Measurements from ENCODE around the gene TRAM2. TPM values are rescaled to one million over a fixed set of nuclear protein-coding genes. Genes with fewer than 3 reads are reported as not detected.

Gene TRAM2
- total and polyA plus RNA-seq, 2 of the 8 experiments (the other 6 are each of a cell fraction or from before 2014, with no cell fraction given) = 9.0 to 21.4 TPM

- Histone ChIP-seq H3K36me3 (ENCODE audit: control insufficient read depth in 2 of 4, insufficient read depth in 4 of 4, low read length in 3 of 4) (peaks cover 0 to 5% (median 0%) of the 10 kb centered on the region in 4 experiments; a peak in 1 of 8 replicates), H3K23ac (ENCODE audit: insufficient read length) (no peak overlapping the region), H2BK20ac (ENCODE audit: low read length) (no peak overlapping the region), H3K4me3 (ENCODE audit: extremely low read depth in 1 of 4, insufficient read depth in 2 of 4, low read depth in 3 of 4, low read length in 4 of 4) (no peak overlapping the region), H3K4me1 (replicated peaks in 1 of 4; ENCODE audit: control insufficient read depth in 3 of 4, insufficient read depth in 4 of 4, low read length in 3 of 4) (peaks cover 0 to 2% (median 0%) of the 10 kb centered on the region in 4 experiments; a peak in 1 of 7 replicates), H2AK5ac (ENCODE audit: low read depth, low read length) (no peak overlapping the region), H3K14ac (ENCODE audit: insufficient read length) (no peak overlapping the region), H3K56ac (replicated peaks; ENCODE audit: insufficient read length, low read depth, low read length) (no peak overlapping the region), H3K79me1 (ENCODE audit: low read depth, low read length) (no peaks in the 10 kb centered on the region), H3K4ac (replicated peaks; ENCODE audit: insufficient read length, low read depth, low read length) (no peak overlapping the region), H3K79me2 (ENCODE audit: control insufficient read depth in 1 of 2, insufficient read depth in 2 of 2, low read length in 2 of 2) (no peaks in the 10 kb centered on the region), H2BK15ac (ENCODE audit: low read length) (no peak overlapping the region), H3K27me3 (replicated peaks in 1 of 4; ENCODE audit: control insufficient read depth in 3 of 4, extremely low read depth in 1 of 4, insufficient read depth in 3 of 4, low read length in 3 of 4) (no peaks in the 10 kb centered on the region), H2BK12ac (ENCODE audit: low read depth, low read length) (no peak overlapping the region), H4K20me1 (replicated peaks in 1 of 2; ENCODE audit: control insufficient read depth in 1 of 2, insufficient read depth in 2 of 2, low read length in 2 of 2) (no peaks in the 10 kb centered on the region), H3K23me2 (ENCODE audit: low read depth, low read length) (no peaks in the 10 kb centered on the region), H2AFZ (ENCODE audit: low read length) (no peak overlapping the region), H3K9ac (replicated peaks in 1 of 4; ENCODE audit: extremely low read depth in 1 of 4, low read depth in 3 of 4, low read length in 3 of 4) (no peak overlapping the region; a peak in 1 of 7 replicates), H4K5ac (ENCODE audit: insufficient read length, low read depth, low read length) (no peak overlapping the region), H3K4me2 (ENCODE audit: insufficient read depth in 1 of 2, low read depth in 2 of 2, low read length in 2 of 2) (no peak overlapping the region), H2BK5ac (ENCODE audit: low read depth, low read length) (no peak overlapping the region), H3K27ac (ENCODE audit: low read depth, low read length) (no peak overlapping the region), H4K8ac (ENCODE audit: extremely low read depth, insufficient read depth, low read length) (no peak overlapping the region), H4K91ac (replicated peaks; ENCODE audit: insufficient read length, low read length) (no peak overlapping the region), H2BK120ac (replicated peaks; ENCODE audit: low read depth, low read length) (no peak overlapping the region), H3K9me3 (ENCODE audit: insufficient read depth in 2 of 2, low read depth in 1 of 2, low read length in 1 of 2) (no peaks in the 10 kb centered on the region), H3K18ac (ENCODE audit: extremely low read depth, low read length) (no peak overlapping the region)
- peak in 1 of 2 experiments; percentile 46 for DNase-seq (ENCODE audit: low read depth in 1 of 2, low spot score in 2 of 2)
- no peak for TF ChIP-seq GABPA (IDR thresholded peaks at IDR 0.05; ENCODE audit: borderline replicate concordance, insufficient read depth, low read length)
- TF ChIP-seq CEBPB (IDR thresholded peaks at IDR 0.05; ENCODE audit: low read depth, low read length) = peak; percentile 81; the same call in 1 of the 2 replicates
- no peak for TF ChIP-seq TAF7 (optimal IDR thresholded peaks at IDR 0.05; ENCODE audit: borderline replicate concordance, low read depth, low read length)
- POLR2A ChIA-PET (ENCODE audit: partially characterized antibody) = interaction anchor here (1.5 kb wide), 2 partner anchors 11 to 78 kb away, joined by 5 read pairs; no protein-coding TSS in a partner anchor
- CTCF ChIA-PET (ENCODE audit: partially characterized antibody) = interaction anchor here (0.9 to 1.7 kb wide), 4 partner anchors 10 to 154 kb away, joined by 3 to 7 read pairs (median 3); no protein-coding TSS in a partner anchor
- no peak for FAIRE-seq
- WGBS, 2 experiments (ENCODE audit: extremely low coverage in 1 of 2, insufficient coverage in 1 of 2, insufficient read length in 1 of 2, insufficient replicate concordance in 2 of 2, low coverage in 1 of 2, low lambda C conversion rate in 2 of 2, missing lambda C conversion rate in 1 of 2) = 90% methylated on average over 14 of the region's 14 CpGs; no CpG with 5 or more reads in 1 of the 2 experiments
Measured at GRCh38 chr6:52497652-52498408, 79.0 kb downstream of the TRAM2 start.
